GM21717 (cell line): ENCODE results near the gene LRP5.

Experiments used
- ATAC-seq: cut with Tn5 transposase; IDR thresholded peaks from one replicate; pipeline ENCODE4 v1.9.1; 2021; ENCODE audit warnings: mild to moderate bottlenecking, moderate library complexity; ENCODE audit not compliant: unreplicated experiment

LRP5 gene

DNA sequence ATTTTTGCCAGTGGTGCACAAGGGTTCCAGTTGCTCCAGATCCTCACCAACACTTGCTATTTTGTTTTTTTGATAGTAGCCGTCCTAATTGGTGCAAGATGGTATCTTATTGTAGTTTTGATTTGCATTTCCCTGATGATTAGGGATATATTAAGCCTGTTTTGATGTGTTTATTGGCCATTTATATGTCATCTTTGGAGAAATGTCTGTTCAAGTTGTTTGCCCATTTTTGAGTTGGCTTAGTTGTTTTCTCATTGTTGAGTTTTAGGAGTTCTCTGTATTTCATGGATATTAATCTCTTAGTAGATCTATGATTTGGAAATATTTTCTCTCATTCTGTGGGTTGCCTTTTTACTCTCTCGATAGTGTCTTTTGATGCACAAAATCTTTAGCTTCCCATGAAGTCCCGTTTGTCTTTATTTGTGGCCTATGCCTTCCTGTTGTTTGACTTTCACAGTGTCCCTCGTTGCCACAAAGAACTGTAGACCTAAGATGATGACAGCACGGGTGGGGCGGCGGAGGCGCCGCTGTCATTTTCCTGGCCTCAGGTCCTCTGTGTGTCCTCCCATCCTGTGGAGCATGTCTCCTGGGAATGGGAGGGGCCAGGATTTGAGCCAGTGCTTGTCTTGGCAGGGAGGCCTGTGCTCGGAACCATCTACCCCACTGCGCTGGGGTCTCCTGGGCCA lies 33.5 kb downstream of the LRP5 start:
- ATAC-seq, result no peak

DNA sequence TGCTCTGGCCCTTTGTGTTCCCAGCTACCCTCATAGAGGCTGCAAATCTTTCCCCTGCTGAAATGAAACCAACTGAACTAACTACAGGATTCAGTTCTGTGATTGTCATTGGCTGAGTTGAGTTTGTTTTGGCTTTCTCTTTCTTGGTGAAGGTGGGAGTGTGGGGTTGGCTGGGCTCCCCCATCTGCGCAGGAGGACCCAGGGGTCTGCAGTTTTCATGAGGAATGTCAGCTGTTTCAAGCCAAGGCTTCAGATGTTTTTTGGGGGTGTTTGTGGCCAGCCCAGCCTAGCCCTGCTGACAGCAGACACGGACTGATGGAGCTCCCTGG lies 34.0 kb downstream of the LRP5 start:
- no peak for ATAC-seq

DNA sequence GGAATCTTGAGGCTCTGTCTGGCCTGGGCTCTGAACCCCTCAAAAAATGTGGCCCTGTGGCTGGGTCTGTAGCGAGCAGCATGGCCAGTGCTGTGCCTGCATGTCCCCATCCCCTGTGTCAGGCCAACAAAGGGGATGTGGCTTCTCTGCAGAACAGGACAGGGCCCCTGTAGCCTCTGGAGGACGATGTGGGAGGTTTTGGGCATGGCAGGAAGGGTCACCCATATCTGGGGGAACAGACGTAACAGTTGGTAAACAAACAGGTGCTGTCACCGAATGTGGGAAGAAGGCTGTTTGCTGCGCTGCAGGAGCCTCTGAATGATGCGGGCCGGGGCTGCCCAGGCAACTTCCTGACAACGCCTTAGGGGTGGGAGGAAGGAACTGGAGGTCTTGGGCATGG lies 35.0 kb downstream of the LRP5 start:
- ATAC-seq, result no peak

DNA sequence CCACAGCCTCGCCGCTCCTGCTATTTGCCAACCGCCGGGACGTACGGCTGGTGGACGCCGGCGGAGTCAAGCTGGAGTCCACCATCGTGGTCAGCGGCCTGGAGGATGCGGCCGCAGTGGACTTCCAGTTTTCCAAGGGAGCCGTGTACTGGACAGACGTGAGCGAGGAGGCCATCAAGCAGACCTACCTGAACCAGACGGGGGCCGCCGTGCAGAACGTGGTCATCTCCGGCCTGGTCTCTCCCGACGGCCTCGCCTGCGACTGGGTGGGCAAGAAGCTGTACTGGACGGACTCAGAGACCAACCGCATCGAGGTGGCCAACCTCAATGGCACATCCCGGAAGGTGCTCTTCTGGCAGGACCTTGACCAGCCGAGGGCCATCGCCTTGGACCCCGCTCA lies 35.5 kb downstream of the LRP5 start:
- no peak for ATAC-seq

DNA sequence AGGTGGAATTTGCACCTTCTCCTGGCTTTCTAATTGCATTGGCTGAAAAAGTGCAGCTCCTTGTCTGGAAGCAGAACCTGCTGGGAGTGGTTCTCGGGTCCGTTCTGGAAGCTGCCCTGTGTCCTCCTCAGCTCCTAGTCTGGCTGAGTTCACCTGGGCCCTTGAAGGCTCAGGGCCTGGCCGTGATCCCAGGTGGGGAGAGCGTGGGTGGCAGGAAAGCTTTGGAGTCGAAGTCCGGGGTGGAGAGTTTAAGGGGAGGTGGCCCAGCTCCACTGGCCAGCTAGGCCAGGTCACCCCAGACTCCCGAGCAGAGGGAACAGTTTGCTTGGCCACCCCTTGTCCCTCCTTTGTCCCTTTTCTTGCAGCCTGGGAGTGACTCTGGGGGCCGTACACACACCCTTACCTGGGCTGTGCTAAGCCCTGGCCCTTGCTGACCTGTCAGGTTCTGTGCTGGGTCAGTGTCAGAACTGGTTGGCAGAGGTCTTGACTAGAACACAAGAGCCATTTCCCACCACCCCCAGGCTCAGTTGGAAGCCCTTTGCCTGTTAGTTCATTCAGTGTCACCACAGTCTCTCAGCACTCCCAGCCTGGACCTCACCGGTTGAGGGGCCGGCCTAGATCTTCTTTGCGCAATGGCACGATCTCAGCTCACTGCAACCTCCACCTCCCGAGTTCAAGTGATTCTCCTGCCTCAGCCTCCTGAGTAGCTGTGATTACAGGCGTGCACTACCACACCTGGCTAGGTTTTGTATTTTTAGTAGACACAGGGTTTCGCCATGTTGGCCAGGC lies 37.3 kb downstream of the LRP5 start:
- no peak for ATAC-seq

DNA sequence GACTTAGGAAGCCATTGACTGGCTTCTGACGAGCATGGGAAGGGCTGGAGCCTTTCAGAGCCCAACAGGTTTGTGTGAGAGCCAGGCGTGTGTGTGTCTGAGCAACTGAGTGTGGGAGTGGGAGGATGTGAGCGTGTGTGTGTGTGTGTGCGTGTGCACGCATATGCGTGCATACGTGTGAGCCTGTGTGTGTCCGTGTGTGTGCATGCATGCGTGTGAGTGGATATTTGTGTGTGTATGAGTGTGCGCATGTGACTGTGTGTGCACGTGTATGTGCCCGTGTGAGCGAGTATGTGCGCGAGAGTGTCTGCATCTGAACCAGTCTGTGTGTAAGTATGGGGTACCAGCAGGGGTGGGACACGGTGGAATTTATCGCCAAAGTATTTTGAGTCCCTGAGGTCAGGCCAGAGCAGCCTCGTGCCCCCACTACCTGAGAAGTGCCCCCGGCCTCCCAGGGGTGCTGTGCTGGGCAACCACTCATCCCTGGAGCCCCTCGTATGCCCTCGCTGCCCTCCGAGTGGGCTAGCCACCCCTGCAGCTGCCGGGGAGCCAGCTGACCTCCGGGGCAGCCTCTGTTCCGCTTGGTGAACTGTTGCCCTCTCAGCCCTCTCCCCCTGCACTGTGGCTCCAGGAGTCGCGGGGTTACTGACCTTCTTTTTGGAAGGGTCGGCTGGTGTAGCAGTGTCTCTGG lies 38.5 kb downstream of the LRP5 start:
- no peak for ATAC-seq

DNA sequence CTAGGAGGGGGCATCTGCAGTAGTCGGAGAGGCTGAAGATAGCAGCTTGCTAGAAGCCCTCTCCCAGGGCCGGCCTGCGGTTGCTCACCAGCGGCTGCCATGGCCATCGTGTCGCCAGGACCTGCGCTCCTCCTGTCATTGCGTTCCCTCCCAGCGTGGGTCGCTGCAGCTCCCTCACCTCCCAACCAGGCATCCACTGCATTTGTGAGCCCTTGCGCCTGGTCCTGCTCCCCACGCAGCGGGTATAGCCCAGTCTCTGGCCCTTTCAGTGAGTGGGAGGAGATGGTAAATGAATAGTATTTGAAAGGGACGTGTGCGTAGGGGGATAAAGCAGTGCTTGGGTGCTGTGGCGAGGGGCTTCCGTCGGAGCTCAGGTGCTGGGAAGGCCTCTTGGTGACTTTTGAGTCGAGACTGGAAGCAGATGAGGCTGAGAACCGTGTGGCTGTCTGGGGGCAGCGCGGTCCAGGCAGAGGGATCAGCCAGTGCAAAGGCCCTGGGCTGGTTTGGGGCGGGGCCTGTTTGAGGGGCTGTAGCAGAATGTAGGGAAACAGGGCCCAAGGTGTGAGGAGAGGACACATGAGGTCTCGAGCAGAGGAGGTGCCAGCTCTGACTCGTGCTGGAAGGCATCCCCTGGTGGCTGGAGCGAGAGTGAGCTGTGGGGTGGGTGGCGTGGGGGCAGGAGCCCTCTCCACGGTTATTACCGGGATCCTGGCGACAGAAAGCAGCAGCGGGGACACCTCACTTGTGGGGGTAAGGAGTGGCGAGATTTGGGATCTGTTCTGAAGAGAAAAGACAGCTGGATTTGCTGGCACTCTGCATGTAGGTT lies 39.3 kb downstream of the LRP5 start:
- ATAC-seq, result no peak

DNA sequence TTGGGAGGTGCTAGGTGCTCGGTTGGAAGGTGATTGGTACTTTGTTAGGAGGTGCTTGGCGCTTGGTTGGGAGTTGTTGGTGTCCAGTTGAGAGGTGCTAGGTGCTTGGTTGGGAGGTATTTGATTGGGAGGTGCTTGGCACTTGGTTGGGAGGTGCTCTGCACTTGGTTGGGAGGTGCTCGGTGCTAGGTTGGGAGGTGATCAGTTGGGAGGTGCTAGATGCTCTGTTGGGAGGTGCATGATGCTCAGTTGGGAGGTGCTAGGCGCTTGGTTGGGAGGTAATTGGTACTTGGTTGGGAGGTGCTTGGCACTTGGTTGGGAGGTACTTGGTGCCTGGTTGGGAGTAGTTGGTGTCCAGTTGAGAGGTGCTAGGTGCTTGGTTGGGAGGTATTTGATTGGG lies 40.2 kb downstream of the LRP5 start:
- no peak for ATAC-seq

DNA sequence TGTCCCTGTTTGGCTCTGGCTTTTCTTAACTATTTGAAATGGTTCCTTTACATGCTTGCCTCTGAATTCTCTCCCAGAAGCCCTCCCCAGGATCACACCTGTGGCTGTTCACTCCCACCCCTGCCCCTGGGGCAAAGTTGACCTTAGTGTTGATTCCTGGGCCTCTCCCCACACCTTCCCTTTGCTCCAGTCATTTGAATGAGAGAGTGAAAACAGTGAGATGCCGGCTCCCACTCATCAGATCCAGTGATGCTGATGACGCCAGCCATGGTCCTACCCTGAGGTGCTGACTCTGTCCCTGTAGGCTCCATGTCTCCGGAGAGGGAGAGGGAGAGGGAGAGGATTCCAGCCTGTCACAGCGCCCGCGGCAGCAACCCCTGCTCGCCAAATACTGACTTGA lies 40.7 kb downstream of the LRP5 start:
- ATAC-seq, result no peak

DNA sequence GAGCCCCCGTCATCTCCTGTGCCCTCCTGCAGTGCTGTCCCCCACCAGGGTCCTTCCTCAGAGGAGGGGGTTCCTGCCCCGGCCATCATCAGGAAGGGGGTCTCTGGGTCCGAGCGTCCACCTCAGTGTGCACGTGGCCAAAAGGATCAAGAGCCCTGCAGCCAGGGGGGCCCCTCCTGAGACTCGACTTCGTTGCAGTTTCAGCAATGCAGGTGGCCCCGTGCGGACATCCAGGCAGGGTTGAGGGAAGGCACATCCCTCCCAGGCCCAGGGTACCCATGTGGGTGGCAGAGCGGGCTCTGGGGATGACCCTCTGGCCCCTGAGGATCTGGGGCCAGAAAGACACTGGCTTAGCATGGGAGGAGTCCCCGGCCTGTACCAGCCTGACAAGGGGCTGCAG lies 41.3 kb downstream of the LRP5 start:
- no peak for ATAC-seq

DNA sequence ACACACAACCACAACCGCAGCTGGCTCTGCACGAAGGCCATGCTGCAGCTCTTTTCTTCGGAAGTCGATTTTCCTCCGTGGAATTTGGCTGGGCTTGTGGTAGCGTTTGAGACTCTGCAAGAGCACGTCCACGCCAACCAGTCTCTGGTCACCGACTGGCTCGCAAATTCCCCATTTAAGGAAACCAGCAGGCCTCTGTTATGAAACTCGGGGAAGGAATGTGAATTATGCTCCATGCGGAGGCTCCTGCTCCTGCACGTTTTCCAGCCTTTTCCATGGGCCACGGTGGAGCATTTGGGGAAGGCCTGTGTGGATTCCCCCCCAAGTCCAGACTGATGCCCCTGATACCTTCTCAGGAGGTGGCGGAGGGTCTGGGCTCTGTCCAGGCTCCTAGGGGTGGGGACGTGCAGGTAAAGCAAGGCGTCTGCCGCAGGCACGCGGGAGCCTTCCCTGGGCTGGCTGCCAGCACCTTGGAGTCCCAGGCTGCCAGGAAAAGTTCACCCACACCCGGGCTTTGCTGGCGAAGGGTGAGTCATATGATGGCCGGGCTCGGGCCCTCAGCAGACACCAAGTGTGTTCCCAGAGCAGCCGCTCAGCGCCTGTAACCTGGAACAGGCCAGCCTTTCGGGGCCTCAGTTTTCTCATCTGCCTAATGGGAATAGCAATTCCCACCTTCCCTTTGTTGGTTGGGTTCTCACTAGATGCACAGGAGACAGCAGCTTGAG lies 41.9 kb downstream of the LRP5 start:
- ATAC-seq, result no peak

DNA sequence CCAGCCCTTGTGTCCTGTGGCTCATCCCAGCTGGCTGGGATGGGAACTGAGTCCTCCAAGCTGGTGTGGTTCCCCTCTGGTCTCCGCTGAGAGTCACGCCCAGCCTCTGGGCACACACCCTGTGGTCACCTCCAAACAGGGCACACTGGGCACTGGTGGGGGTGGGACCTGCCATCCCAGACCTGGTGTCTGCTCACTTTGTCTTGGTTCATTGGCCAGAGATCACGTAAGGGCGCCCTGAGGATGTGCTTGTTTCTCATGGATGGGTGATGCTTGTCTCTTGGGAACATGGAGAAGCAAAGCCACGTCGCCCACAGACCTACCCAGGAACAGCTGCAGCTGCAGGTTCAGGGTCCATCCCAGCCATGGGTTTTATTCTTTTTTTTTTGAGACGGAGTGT lies 43.1 kb downstream of the LRP5 start:
- no peak for ATAC-seq

DNA sequence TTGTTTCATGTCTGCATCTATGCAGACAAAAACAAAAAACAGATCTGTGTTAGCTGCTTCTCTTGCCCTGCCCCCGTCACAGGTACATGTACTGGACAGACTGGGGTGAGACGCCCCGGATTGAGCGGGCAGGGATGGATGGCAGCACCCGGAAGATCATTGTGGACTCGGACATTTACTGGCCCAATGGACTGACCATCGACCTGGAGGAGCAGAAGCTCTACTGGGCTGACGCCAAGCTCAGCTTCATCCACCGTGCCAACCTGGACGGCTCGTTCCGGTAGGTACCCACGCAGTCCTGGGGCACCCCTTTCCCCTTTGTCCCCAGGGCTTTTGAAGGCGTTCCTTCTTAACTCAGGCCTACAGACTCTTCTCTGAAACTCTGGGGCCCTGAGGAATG lies 45.2 kb downstream of the LRP5 start:
- ATAC-seq, result no peak

DNA sequence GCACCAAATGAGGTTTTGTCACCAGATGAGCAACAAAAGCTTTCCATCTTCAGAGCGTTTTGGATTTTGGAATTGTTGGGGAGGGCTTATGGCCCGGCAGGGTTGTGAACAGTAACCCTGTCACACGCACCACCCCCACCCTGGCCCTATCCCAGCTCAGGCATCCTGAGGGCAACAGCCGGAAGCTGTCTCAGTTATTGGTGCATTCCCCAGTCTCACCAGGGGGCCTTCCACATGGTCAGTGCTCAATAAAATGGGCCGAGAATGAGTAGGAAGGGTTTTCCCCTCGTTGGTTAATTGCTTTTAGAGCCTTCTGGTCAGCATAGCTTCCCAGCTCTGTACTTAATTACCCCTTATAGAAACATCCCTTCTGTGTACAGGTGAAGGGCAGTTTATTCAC lies 46.0 kb downstream of the LRP5 start:
- no peak for ATAC-seq

DNA sequence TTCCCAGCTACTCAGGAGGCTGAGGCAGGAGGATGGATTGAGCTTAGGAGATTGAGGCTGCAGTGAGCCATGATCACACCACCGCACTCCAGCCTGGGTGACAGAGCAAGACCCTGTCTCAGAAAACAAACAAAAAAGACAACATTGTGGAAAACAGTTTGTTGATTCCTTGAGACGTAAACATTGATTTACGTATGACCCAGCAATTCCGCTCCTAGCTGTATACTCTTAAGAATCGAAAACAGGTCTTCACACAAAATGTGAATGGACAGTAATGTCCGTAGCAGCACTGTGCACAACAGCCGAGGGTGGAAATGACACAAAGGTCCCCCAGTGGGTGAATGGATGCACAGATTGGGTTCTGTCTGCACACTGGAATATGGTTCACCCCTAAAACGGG lies 49.3 kb downstream of the LRP5 start:
- ATAC-seq, result no peak

DNA sequence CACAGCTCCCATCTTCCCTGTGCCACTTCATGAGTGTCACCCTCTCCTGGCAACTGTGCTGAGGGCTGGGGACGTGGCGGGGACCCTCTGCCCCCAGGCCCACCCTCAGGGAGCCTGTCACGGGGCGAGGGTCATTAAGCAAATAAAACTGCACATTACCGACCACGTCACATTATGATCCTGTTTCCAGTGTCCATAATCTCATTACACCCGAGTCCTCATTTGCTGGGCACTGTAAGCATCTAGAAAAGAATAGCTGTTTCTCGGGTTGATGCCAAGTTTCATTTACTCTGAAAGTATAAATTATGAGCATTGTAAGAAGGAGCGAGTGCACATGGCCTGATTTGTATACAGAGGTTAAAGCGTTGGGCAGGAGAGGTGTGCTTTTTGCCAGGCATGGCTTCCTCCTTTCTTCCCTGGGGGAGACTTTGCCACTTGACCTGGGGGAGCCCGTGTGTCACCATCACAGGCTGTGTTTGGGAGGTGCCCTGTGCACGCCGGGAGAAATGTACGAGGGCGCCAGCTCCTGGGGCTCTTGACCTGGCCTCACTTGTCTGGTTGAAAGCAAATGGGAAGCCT lies 50.5 kb downstream of the LRP5 start:
- no peak for ATAC-seq

DNA sequence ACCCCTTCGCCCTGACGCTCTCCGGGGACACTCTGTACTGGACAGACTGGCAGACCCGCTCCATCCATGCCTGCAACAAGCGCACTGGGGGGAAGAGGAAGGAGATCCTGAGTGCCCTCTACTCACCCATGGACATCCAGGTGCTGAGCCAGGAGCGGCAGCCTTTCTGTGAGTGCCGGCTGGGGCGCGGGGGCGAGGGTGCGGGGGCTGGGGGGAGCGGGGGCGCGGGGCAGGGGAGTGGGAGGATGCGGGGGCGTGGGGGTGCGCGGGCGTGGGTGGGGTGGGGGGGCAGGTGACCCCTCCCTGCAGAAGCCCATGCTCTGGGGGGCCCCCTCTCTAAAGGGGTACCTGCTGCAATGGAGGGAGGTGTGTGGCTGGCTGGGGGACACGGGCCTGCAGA lies 51.4 kb downstream of the LRP5 start:
- ATAC-seq, result no peak

DNA sequence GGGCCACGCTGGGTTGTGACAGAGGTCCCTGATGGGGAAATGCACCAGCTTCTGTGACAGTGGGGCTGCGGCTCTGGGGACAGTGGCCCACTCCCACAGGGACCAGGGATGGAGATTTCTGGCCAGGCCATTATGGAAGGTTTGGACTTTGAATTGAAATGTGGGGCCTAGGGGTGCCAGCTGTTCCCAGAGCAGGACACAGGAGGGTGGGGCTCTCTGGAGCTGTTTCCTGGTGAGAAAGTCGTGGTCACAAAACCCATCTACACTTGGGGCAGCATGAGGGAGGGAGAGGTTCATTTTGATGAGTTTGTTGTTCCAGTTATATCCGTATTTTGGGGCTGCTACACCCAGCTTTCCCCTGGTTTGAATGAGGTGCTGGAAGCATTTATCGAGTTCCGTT lies 52.2 kb downstream of the LRP5 start:
- no peak for ATAC-seq

DNA sequence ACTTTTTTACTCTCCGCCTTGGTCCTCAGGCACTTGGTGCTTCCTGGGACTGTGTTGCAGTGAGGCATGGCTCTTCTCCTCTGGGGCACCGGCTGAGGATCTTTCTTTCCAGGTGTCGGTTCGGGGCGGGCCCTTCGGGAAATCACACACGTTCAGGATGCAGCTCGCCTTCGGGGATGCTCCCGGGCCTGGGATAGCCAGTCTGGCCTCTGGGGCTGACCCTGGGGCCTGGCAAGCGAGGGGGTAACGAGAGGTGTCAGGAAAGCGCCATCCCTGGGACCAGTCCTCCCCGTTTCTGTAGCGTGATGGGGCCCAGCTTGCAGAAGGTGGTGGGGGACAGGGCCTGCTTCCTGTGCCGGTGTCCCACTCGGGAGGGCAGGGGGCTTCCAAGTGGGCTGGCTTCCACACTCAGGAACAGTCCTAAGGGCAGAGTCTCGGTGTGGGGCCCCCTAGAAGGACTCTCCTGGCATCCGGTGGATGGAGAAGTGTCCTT lies 53.6 kb downstream of the LRP5 start:
- no peak for ATAC-seq

DNA sequence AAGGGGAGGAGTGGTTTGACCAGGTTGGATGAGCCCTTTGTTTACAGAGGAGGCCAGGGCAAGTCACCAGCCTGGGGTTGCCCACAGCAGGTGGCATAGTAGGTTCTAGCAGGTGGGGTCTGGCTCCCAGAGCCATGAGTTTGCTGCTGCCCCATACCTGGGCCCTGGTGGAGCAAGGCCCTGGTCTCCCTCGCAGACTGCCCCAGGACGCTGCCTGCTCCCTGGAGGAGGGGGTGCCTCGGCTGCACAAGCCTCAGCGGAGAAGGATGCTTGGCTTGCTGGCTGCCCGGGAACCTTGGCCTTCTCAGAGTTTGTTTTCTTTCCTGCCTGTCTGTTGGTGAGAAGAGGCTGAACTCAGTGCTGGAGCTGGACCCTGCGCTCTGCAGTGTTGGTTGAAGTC lies 54.9 kb downstream of the LRP5 start:
- ATAC-seq, result no peak
